K562 (cell line): Measurements from ENCODE around the gene SPHK2. TPM values are rescaled to one million over a fixed set of nuclear protein-coding genes. Genes with fewer than 3 reads are reported as not detected.

Experiments used
- ATAC-seq: fragments of 200-7000 bp; cut with Tn5 transposase; 3 replicates; pipeline ENCODE4 v1.9.1; 2020; ENCODE audit warnings: moderate library complexity
- BruUV-seq: library from RNA; stranded (reverse); fragments of 400-500 nt; replicated peaks from 2 replicates; lab custom pipeline; 2021; lab: Mats Ljungman, UMichigan
- CTCF ChIA-PET: fragments of 300-600 bp; formaldehyde crosslinking; extraction: SDS; loops from one replicate; lab custom pipeline; 2021; ENCODE audit warnings: low intra/inter-chr PET ratio; lab: Yijun Ruan, JAX
- POLR2A ChIA-PET: fragments of 300-600, 350-650 bp; sonication (Branson Sonifier 250); formaldehyde crosslinking; extraction: SDS; loops from one replicate; lab custom pipeline; 2021; ENCODE audit warnings: antibody characterized with exemption, inconsistent platforms; lab: Yijun Ruan, JAX
- DNase-seq, 4 experiments: peaks; one replicate each; pipeline versions ENCODE4 v3.0.0 to v3.0.0-alpha.2; 2011 to 2018; ENCODE audit warnings: low spot score in 3 of 4, mixed read lengths in 3 of 4; ENCODE audit errors: extremely low read depth in 1 of 4
- FAIRE-seq: peaks from 2 replicates; lab custom pipeline; 2011; peaks lifted over from hg19 to GRCh38; lab: Jason Lieb, UNC
- H2AFZ ChIP-seq: 2 replicates; pipeline ENCODE4 v1.6.0; 2011; ENCODE audit warnings: low read depth, low read length, control low read depth, inconsistent platforms
- H3K27ac ChIP-seq: fragments of 200-600 bp; 3 replicates; pipeline ENCODE4 v1.8.0; 2011; ENCODE audit warnings: low read depth, mild to moderate bottlenecking, control low read depth, inconsistent platforms, low read length, moderate library complexity, mixed read lengths; ENCODE audit errors: extremely low read depth
- H3K27me3 ChIP-seq, 2 experiments: fragments of 300-600 bp in 1 of 2; 2 replicates in 1 of 2; 3 replicates in 1 of 2; pipeline versions ENCODE4 v1.6.0 to v1.8.0; 2011; ENCODE audit warnings: inconsistent platforms in 2 of 2, low read length in 2 of 2, mild to moderate bottlenecking in 1 of 2, mixed read lengths in 1 of 2, moderate library complexity in 1 of 2; ENCODE audit not compliant: control insufficient read depth in 2 of 2, insufficient read depth in 2 of 2
- H3K36me3 ChIP-seq: fragments of 300-600 bp; 3 replicates; pipeline ENCODE4 v1.8.0; 2011; ENCODE audit warnings: mild to moderate bottlenecking, low read length, inconsistent platforms; ENCODE audit not compliant: control insufficient read depth, insufficient read depth
- H3K4me1 ChIP-seq, 2 experiments: fragments of 200-600 bp in 1 of 2; replicated peaks in 1 of 2; 2 replicates in 1 of 2; 3 replicates in 1 of 2; pipeline versions ENCODE4 v1.5.1 to v1.8.0; 2011; ENCODE audit warnings: inconsistent platforms in 2 of 2, low read length in 2 of 2, mild to moderate bottlenecking in 1 of 2, mixed read lengths in 1 of 2, moderate library complexity in 1 of 2; ENCODE audit not compliant: control insufficient read depth in 2 of 2, insufficient read depth in 2 of 2
- H3K4me2 ChIP-seq: 2 replicates; pipeline ENCODE4 v1.6.1; 2011; ENCODE audit warnings: low read length, control low read depth, inconsistent platforms, mixed read lengths; ENCODE audit not compliant: insufficient read depth
- H3K4me3 ChIP-seq: fragments of 200-600 bp; sonication (generic), shearing (Covaris generic); 2 replicates; pipeline ENCODE4 v1.5.1; 2016; ENCODE audit warnings: control low read depth, inconsistent platforms
- H3K79me2 ChIP-seq: fragments of 200-600 bp; 3 replicates; pipeline ENCODE4 v1.8.0; 2011; ENCODE audit warnings: low read length, inconsistent platforms; ENCODE audit not compliant: control insufficient read depth, insufficient read depth
- H3K9ac ChIP-seq, 2 experiments: 2 replicates each; pipeline versions ENCODE4 v1.6.0 to v1.6.1; 2011; ENCODE audit warnings: low read depth in 2 of 2, low read length in 2 of 2, control low read depth in 1 of 2, inconsistent platforms in 1 of 2, mild to moderate bottlenecking in 1 of 2, mixed read lengths in 1 of 2; ENCODE audit not compliant: insufficient read depth in 1 of 2
- H3K9me1 ChIP-seq: one replicate; pipeline ENCODE4 v1.6.0; 2011; ENCODE audit warnings: inconsistent platforms, mild to moderate bottlenecking, low read length, moderate library complexity; ENCODE audit not compliant: control insufficient read depth, insufficient read depth
- H3K9me3 ChIP-seq: replicated peaks from 2 replicates; pipeline ENCODE4 v1.5.1; 2011; ENCODE audit warnings: low read depth, low read length, inconsistent platforms; ENCODE audit not compliant: control insufficient read depth, insufficient read depth
- H4K20me1 ChIP-seq: replicated peaks from 2 replicates; pipeline ENCODE4 v1.6.1; 2011; ENCODE audit warnings: low read length, inconsistent platforms, mixed read lengths; ENCODE audit not compliant: control insufficient read depth, insufficient read depth
- ADNP ChIP-seq: fragments of 200-800 bp; sonication (Bioruptor generic); IDR thresholded peaks from 2 replicates; pipeline ENCODE4 v1.6.1; 2016; ENCODE audit warnings: missing genetic modification characterization, missing compliant biosample characterization
- BCOR ChIP-seq: fragments of 450-650 bp; IDR thresholded peaks from 2 replicates; pipeline ENCODE4 v1.6.1; 2016
- CBX1 ChIP-seq: sonication (generic); IDR thresholded peaks from 2 replicates; pipeline ENCODE4 v1.6.1; 2016; ENCODE audit warnings: antibody characterized with exemption, low read depth, mild to moderate bottlenecking
- ETS2 ChIP-seq: IDR thresholded peaks from 2 replicates; pipeline ENCODE4 v1.6.1; 2016; ENCODE audit warnings: borderline replicate concordance, missing genetic modification characterization, mild to moderate bottlenecking, moderate library complexity, missing compliant biosample characterization; ENCODE audit not compliant: poor library complexity, severe bottlenecking
- EZH2 ChIP-seq: IDR thresholded peaks from 2 replicates; pipeline ENCODE4 v1.6.1; 2012; ENCODE audit warnings: low read depth, mild to moderate bottlenecking, inconsistent platforms, low read length, borderline replicate concordance
- HDAC2 ChIP-seq: fragments of 450-650 bp; IDR thresholded peaks from 2 replicates; pipeline ENCODE4 v1.6.1; 2016; ENCODE audit warnings: mild to moderate bottlenecking
- HNRNPK ChIP-seq: fragments of 200-400 bp; formaldehyde crosslinking; IDR thresholded peaks from one replicate; pipeline ENCODE4 v1.6.1; 2018; ENCODE audit warnings: mild to moderate bottlenecking, low read depth, low read length; ENCODE audit not compliant: poor library complexity, severe bottlenecking
- ID3 ChIP-seq, 2 experiments: fragments of 250-450 bp in 1 of 2; fragments of 450-650 bp in 1 of 2; sonication (Bioruptor Pico) in 1 of 2; IDR thresholded peaks; 2 replicates each; pipeline versions ENCODE4 v1.6.1 to v1.8.0; 2016 to 2021; ENCODE audit warnings: mild to moderate bottlenecking in 2 of 2, moderate library complexity in 2 of 2, missing compliant biosample characterization in 1 of 2, missing genetic modification characterization in 1 of 2
- KDM1A ChIP-seq, 2 experiments: fragments of 450-650 bp; IDR thresholded peaks; 2 replicates each; pipeline ENCODE4 v1.6.1; 2016; ENCODE audit warnings: mild to moderate bottlenecking in 2 of 2
- PTBP1 ChIP-seq: fragments of 200-400 bp; formaldehyde crosslinking; IDR thresholded peaks from 2 replicates; pipeline ENCODE4 v1.6.1; 2017; ENCODE audit warnings: low read depth, low read length
- PTTG1 ChIP-seq: fragments of 450-650 bp; IDR thresholded peaks from 2 replicates; pipeline ENCODE4 v1.6.1; 2016; ENCODE audit warnings: low read depth, mild to moderate bottlenecking, missing genetic modification characterization, missing compliant biosample characterization
- PURB ChIP-seq: sonication (generic); formaldehyde crosslinking; IDR thresholded peaks from 2 replicates; pipeline ENCODE4 v1.9.0; 2021; ENCODE audit warnings: low read depth, mild to moderate bottlenecking, missing genetic modification reagents
- RBM25 ChIP-seq: fragments of 200-400 bp; formaldehyde crosslinking; IDR thresholded peaks from 2 replicates; pipeline ENCODE4 v1.6.1; 2018; ENCODE audit warnings: low read length, low read depth, moderate library complexity; ENCODE audit not compliant: severe bottlenecking
- RCOR1 ChIP-seq, 2 experiments: IDR thresholded peaks; 2 replicates each; pipeline ENCODE4 v1.6.1; 2012; ENCODE audit warnings: low read depth in 2 of 2, low read length in 2 of 2, borderline replicate concordance in 1 of 2, improper control_type of control experiment in 1 of 2
- SMARCA5 ChIP-seq: fragments of 450-650 bp; IDR thresholded peaks from 2 replicates; pipeline ENCODE4 v1.6.1; 2016
- SNIP1 ChIP-seq: fragments of 450-650 bp; IDR thresholded peaks from 2 replicates; pipeline ENCODE4 v1.7.1; 2017; ENCODE audit warnings: low read depth, mild to moderate bottlenecking
- SUPT5H ChIP-seq: fragments of 450-650 bp; IDR thresholded peaks from 2 replicates; pipeline ENCODE4 v1.6.1; 2016
- TAF15 ChIP-seq: fragments of 200-400 bp; formaldehyde crosslinking; IDR thresholded peaks from 2 replicates; pipeline ENCODE4 v1.6.1; 2017; ENCODE audit warnings: mild to moderate bottlenecking, low read depth, low read length, moderate library complexity
- WHSC1 ChIP-seq: IDR thresholded peaks from one replicate; pipeline ENCODE4 v1.6.1; 2012; ENCODE audit warnings: low read length, control low read depth, inconsistent platforms
- ZBTB7A ChIP-seq: IDR thresholded peaks from 2 replicates; pipeline ENCODE4 v1.6.1; 2011; ENCODE audit warnings: low read depth, mild to moderate bottlenecking, low read length, moderate library complexity, borderline replicate concordance; ENCODE audit not compliant: control insufficient read depth
- ZFP36 ChIP-seq: fragments of 150-350 bp; IDR thresholded peaks from 2 replicates; pipeline ENCODE4 v1.6.1; 2018; ENCODE audit warnings: low read length, low read depth; ENCODE audit not compliant: partially characterized antibody
- ZNF263 ChIP-seq: sonication (generic); formaldehyde crosslinking; IDR thresholded peaks from 2 replicates; pipeline ENCODE4 v1.8.0; 2022; ENCODE audit warnings: mild to moderate bottlenecking, missing genetic modification reagents, borderline replicate concordance
- ZNF316 ChIP-seq: fragments of 450-650 bp; IDR thresholded peaks from 2 replicates; pipeline ENCODE4 v1.6.1; 2016
- WGBS: fragments of 100-300 bp; shearing (Covaris generic); methylation state at CpG from one replicate; pipeline ENCODE4 v1.1.6; 2016; ENCODE audit warnings: low coverage, mixed read lengths; ENCODE audit not compliant: insufficient coverage; ENCODE audit errors: missing lambda C conversion rate; 5-methylcytosine and 5-hydroxymethylcytosine counted together
- in situ Hi-C: fragments of 300-500 bp; cut with MboI; formaldehyde crosslinking; loops from 4 replicates; pipeline ENCODE4 v1.15.0; 2018; ENCODE audit warnings: inconsistent platforms, mixed read lengths
- intact Hi-C: fragments of 100-400 bp; cut with micrococcal nuclease; formaldehyde crosslinking; loops from 2 replicates; pipeline ENCODE4 v1.14.2; 2022
- polyA plus RNA-seq, 8 experiments: library from polyadenylated mRNA; depleted of rRNA in 4 of 8; stranded (reverse) in 5 of 8; unstranded in 3 of 8; fragments of >200 nt; fragmentation: Nextera tagmentation in 2 of 8; fragmentation: Illumina TruSeq in 1 of 8; extraction: Ambion mirVana in 2 of 8; extraction: Trizol in 1 of 8; gene quantifications; 2 replicates each; pipeline versions ENCODE4 v1.2.1 to v1.2.3, GENCODE V29; 2011 to 2014; ENCODE audit warnings: inconsistent platforms in 1 of 8, missing spikeins in 1 of 8
- total RNA-seq, 7 experiments: library from RNA; depleted of rRNA in 6 of 7; stranded (reverse); fragments of >200 nt in 6 of 7; fragmentation: Illumina TruSeq in 2 of 7; extraction: Trizol in 2 of 7; gene quantifications; 2 replicates each; pipeline versions ENCODE4 v1.2.1 to v1.2.3, GENCODE V29; 2011 to 2021; ENCODE audit warnings: low replicate concordance in 1 of 7

The SPHK2 gene
- total and polyA plus RNA-seq, 9 of the 15 experiments (the other 6 are each of a cell fraction or from before 2014, with no cell fraction given), result 0.10 to 15.2 (median 2.9) TPM

DNA sequence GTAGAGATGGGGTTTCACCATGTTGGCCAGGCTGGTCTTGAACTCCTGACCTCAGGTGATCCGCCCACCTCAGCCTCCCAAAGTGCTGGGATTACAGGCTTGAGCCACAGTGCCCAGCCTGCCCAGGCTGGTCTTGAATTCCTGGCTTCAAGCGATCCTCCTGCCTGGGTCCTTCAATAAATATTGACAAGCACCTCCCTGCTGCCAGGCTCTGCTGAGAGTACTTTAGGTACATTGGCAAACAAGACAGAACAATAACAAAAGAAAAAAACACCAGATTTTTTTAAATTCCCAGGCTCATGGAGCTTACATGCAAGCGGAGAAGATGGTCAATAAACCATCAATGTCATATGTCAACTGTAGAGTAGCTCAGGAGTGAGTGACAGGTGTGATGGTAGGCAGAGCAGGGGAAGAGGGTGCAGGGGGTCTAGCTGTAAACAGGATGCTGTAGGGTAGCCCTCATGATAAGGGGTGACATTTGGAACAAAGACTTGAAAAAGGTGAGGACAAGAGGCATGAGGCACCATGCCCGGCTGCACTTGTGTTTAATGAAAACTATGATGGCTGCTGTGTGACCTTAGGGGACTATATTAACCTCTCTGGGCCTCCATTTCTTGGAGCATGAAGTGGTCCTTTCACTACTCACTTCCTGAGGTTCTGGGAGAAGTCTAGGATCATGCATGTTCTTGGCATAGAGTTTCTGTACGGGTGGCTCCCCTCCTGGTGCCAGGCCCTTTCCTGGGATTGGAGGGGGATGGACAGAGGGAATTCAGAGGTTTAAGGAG, 47.7 kb upstream of the SPHK2 start:
- FAIRE-seq (no peak), DNase-seq (no peak)
- 25% methylated on average over 5 of the region's 5 CpGs for WGBS
- H3K9ac ChIP-seq, result no peak overlapping the region
- H3K4me2 ChIP-seq, result no peak overlapping the region
- H3K9me1 ChIP-seq, result no peaks in the 10 kb centered on the region
- H3K27me3 ChIP-seq, result no peaks in the 10 kb centered on the region
- no peak overlapping the region for H3K4me3 ChIP-seq
- no TSS peak for BruUV-seq
- peak; percentile 91 for TF ChIP-seq ZFP36
- TF ChIP-seq KDM1A (IDR thresholded peaks at IDR 0.05), result peak; percentile 66 to 85
- no peak for TF ChIP-seq ETS2 (tag)
- TF ChIP-seq RBM25, result peak; percentile 99
- peak; percentile 72 for TF ChIP-seq ADNP
- TF ChIP-seq TAF15, result no peak
- peak; percentile 50; the same call in 1 of the 2 replicates for TF ChIP-seq CBX1
- TF ChIP-seq EZH2, result no peak
- peak; percentile 91; the same call in 1 of the 2 replicates for TF ChIP-seq SMARCA5
- peak; percentile 97 for TF ChIP-seq BCOR
- TF ChIP-seq ID3 (CRISPR knock-in tag; IDR thresholded peaks at IDR 0.05), result no peak
- no peak for TF ChIP-seq ID3 (tag; IDR thresholded peaks at IDR 0.05)
- TF ChIP-seq SUPT5H, result no peak
- no peak for TF ChIP-seq PURB (CRISPR knock-in tag)
- no peak for TF ChIP-seq SNIP1
- peak; percentile 66; the same call in 1 of the 2 replicates for TF ChIP-seq HDAC2
- TF ChIP-seq HNRNPK, result no peak
- TF ChIP-seq ZNF316, result no peak
- no peak for TF ChIP-seq ZBTB7A
- TF ChIP-seq WHSC1, result no peak
- TF ChIP-seq PTBP1, result peak; percentile 90
- TF ChIP-seq PTTG1 (tag), result no peak
- TF ChIP-seq ZNF263, result no peak
- peak in 1 of 2 experiments; percentile 58; a peak in 2 of 4 replicates for TF ChIP-seq RCOR1 (IDR thresholded peaks at IDR 0.05; ENCODE audit: borderline replicate concordance in 1 of 2, low read depth in 2 of 2, low read length in 2 of 2)
- TF ChIP-seq, all 486 proteins: peak for 10
- no peak overlapping the region for H3K27ac ChIP-seq
- H3K9me3 ChIP-seq, result no peaks in the 10 kb centered on the region
- no peak overlapping the region for H2AFZ ChIP-seq
- no peaks in the 10 kb centered on the region for H3K79me2 ChIP-seq
- no peak for ATAC-seq
- H3K4me1 ChIP-seq, result peaks cover 16 to 17% of the 10 kb centered on the region in 2 experiments; a peak in 4 of 5 replicates
- no peaks in the 10 kb centered on the region for H3K36me3 ChIP-seq
- intact Hi-C loops, result no loop called here
- in situ Hi-C loops, result no loop called here
- CTCF ChIA-PET, result no interaction called here
- POLR2A ChIA-PET, result no interaction called here
- H4K20me1 ChIP-seq, result no peaks in the 10 kb centered on the region
